ENCODE measurements around the gene NHEJ1.

Gene NHEJ1

DNA sequence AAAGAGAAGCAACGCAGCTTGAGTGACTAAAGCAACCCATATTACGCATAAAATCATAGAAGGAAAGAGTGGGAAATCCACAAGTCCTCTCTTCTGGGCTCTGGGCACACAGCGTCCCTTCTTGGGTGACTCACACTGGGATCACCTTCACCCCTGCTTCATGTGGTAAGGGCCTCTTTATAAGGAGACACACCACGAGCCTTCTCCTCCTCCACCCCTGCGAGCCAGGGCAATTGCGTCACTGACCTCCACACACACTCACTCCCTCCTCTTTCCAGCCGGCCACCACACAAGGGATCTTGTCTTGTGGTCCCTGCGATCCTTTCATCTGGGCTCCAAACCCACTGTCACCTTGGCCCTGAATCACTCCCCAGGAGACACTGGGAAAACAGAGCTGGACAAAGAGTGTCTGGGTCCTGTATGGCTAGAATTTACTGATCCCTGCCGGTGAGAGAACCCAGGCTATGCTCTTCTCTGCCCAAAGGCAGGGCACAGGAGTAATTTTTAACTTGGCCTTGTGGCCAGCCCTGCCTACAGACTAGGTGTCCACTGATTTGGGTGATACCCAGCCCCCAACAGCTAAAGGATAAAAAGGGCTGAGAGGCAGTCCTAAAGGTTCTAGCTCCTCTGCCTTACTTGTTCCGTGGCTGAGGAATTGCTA lies 35.3 kb downstream of the NHEJ1 start:
- DNase-seq, result peak in 1 of 3 donors; percentile 6
- H3K4me3 ChIP-seq (ENCODE audit: control insufficient read depth in 1 of 7, extremely low read depth in 1 of 7, insufficient read depth in 4 of 7, low read depth in 2 of 7, low read length in 6 of 7), result no peak overlapping the region
- ChIA-PET POLR2A (interaction anchor here (0.8 kb wide), 1 partner anchor 9 kb away, joined by 3 read pairs; no protein-coding TSS in a partner anchor), CTCF (interaction anchor here (0.6 to 12.5 kb wide), 4 partner anchors 8 to 60 kb away, joined by 3 to 336 read pairs (median 4); partner anchors contain the start of gene IHH)
- H3K4me1 ChIP-seq (ENCODE audit: control extremely low read depth in 1 of 4, control insufficient read depth in 4 of 4, insufficient read depth in 4 of 4, low read length in 3 of 4), result peaks cover 0 to 24% (median 7%) of the 10 kb centered on the region in 4 experiments
- peaks cover 0 to 5% (median 0%) of the 10 kb centered on the region in 4 experiments for H3K36me3 ChIP-seq (ENCODE audit: control insufficient read depth in 4 of 4, insufficient read depth in 4 of 4, low read length in 3 of 4)
- H3K27me3 ChIP-seq (replicated peaks in 2 of 5; ENCODE audit: control insufficient read depth in 4 of 5, insufficient read depth in 5 of 5, low read length in 4 of 5), result no peaks in the 10 kb centered on the region
- 100% methylated on average over 4 of the region's 10 CpGs for WGBS (ENCODE audit: insufficient coverage)
- no peaks in the 10 kb centered on the region for H3K9me3 ChIP-seq (ENCODE audit: control extremely low read depth in 1 of 5, control insufficient read depth in 4 of 5, insufficient read depth in 2 of 5, low read depth in 1 of 5, low read length in 4 of 5)
- H3K27ac ChIP-seq (ENCODE audit: insufficient read depth in 1 of 2, low read depth in 1 of 2, low read length in 2 of 2, poor library complexity in 1 of 2, severe bottlenecking in 2 of 2), result no peak overlapping the region

DNA sequence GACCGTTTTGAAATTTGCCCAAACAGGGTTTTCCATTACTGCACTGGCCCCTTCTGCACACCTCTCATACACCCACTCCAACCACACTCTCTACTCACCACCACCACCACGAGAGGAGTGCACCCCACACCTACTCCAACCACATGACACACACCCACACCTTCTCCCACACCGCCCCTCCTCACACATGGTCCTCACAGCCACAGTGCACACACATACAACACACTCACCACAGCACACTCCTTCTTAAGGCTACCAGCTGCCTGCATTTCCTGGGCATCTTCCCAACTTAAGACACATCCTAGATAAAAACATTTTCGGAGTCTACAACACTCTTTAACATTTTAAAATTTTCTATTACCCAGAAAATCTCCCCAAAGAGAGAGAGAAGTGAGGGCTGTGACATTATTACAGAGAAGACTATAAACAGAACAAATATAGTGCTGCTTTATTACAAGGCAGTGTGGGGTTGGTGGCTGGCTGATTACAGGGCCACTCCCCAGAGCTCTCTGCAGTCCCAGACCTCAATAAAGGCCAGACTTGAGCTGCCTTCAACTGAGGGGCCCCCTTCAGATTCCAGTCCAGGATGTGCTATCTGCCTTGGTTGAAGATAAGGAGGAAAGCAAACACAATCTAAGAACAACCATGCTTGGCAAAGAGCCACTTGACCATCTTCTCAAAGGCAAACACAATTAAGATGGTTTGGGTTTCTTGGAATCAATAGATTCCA lies 36.1 kb downstream of the NHEJ1 start:
- POLR2A ChIA-PET, result interaction anchor here (0.8 kb wide), 1 partner anchor 9 kb away, joined by 3 read pairs; no protein-coding TSS in a partner anchor
- no peaks in the 10 kb centered on the region for H3K27me3 ChIP-seq (replicated peaks in 2 of 5; ENCODE audit: control insufficient read depth in 4 of 5, insufficient read depth in 5 of 5, low read length in 4 of 5)
- H3K4me1 ChIP-seq (ENCODE audit: control extremely low read depth in 1 of 4, control insufficient read depth in 4 of 4, insufficient read depth in 4 of 4, low read length in 3 of 4), result peaks cover 0 to 24% (median 7%) of the 10 kb centered on the region in 4 experiments
- H3K9me3 ChIP-seq (ENCODE audit: control extremely low read depth in 1 of 5, control insufficient read depth in 4 of 5, insufficient read depth in 2 of 5, low read depth in 1 of 5, low read length in 4 of 5), result no peaks in the 10 kb centered on the region
- DNase-seq, result peak; percentile 3 to 44 (median 25)
- no peak overlapping the region for H3K4me3 ChIP-seq (ENCODE audit: control insufficient read depth in 1 of 7, extremely low read depth in 1 of 7, insufficient read depth in 4 of 7, low read depth in 2 of 7, low read length in 6 of 7)
- CTCF ChIA-PET, result interaction anchor here (0.7 to 12.5 kb wide), 6 partner anchors 9 to 59 kb away, joined by 3 to 336 read pairs (median 4); partner anchors contain the start of gene IHH
- H3K27ac ChIP-seq (ENCODE audit: insufficient read depth in 1 of 2, low read depth in 1 of 2, low read length in 2 of 2, poor library complexity in 1 of 2, severe bottlenecking in 2 of 2), result no peak overlapping the region
- H3K36me3 ChIP-seq (ENCODE audit: control insufficient read depth in 4 of 4, insufficient read depth in 4 of 4, low read length in 3 of 4), result peaks cover 0 to 5% (median 0%) of the 10 kb centered on the region in 4 experiments
- 85% methylated on average over 3 of the region's 4 CpGs for whole genome bisulfite sequencing (ENCODE audit: insufficient coverage)

DNA sequence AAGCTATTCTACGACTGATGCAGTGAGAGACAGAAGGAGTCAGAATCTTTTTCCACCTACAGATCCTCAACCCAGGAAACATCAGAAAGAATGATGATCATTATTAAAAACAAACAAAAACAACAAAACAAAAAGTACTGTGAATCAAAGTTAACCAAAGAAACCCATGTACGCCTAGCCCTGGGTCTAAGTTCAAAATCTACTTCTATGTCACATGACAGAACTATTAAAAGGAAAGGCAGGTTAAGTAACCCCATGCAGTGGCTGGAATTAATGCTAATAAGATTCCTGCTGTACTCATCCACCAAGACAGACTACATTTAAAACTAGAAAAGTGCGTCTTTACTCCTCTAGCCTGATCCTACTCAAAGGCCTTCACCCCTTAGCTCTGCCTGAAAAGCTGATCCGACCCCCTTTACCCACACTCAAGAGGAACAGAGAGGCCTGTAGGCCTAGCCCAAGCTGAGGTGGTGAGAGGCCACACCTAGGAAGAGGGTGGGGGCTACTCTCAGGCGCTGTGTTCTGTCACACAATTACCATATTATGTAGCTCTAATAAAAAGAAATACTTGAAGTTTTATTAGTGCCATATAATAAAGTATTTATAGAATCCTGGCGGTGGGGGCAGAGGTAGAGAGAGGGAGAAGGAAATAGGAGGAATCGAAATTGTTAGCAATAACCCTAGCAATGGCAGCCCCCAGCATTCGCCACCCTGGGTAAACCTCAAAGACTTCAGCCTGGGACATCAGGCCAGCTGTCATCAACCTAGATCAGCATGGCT lies 37.1 kb downstream of the NHEJ1 start:
- Histone ChIP-seq H3K36me3 (ENCODE audit: control insufficient read depth in 4 of 4, insufficient read depth in 4 of 4, low read length in 3 of 4) (peaks cover 0 to 2% (median 0%) of the 10 kb centered on the region in 4 experiments), H3K4me3 (ENCODE audit: control insufficient read depth in 1 of 7, extremely low read depth in 1 of 7, insufficient read depth in 4 of 7, low read depth in 2 of 7, low read length in 6 of 7) (no peak overlapping the region), H3K27me3 (replicated peaks in 2 of 5; ENCODE audit: control insufficient read depth in 4 of 5, insufficient read depth in 5 of 5, low read length in 4 of 5) (no peaks in the 10 kb centered on the region), H3K27ac (ENCODE audit: insufficient read depth in 1 of 2, low read depth in 1 of 2, low read length in 2 of 2, poor library complexity in 1 of 2, severe bottlenecking in 2 of 2) (no peak overlapping the region), H3K9me3 (ENCODE audit: control extremely low read depth in 1 of 5, control insufficient read depth in 4 of 5, insufficient read depth in 2 of 5, low read depth in 1 of 5, low read length in 4 of 5) (no peaks in the 10 kb centered on the region), H3K4me1 (ENCODE audit: control extremely low read depth in 1 of 4, control insufficient read depth in 4 of 4, insufficient read depth in 4 of 4, low read length in 3 of 4) (peaks cover 0 to 22% (median 4%) of the 10 kb centered on the region in 4 experiments)
- CTCF ChIA-PET, result interaction anchor here (1.0 to 12.5 kb wide), 9 partner anchors 15 to 96 kb away, joined by 3 to 336 read pairs (median 3); partner anchors contain the start of gene IHH
- POLR2A ChIA-PET, result no interaction called here
- 100% methylated on average over 3 of the region's 8 CpGs for WGBS (ENCODE audit: insufficient coverage)
- no peak for DNase-seq

DNA sequence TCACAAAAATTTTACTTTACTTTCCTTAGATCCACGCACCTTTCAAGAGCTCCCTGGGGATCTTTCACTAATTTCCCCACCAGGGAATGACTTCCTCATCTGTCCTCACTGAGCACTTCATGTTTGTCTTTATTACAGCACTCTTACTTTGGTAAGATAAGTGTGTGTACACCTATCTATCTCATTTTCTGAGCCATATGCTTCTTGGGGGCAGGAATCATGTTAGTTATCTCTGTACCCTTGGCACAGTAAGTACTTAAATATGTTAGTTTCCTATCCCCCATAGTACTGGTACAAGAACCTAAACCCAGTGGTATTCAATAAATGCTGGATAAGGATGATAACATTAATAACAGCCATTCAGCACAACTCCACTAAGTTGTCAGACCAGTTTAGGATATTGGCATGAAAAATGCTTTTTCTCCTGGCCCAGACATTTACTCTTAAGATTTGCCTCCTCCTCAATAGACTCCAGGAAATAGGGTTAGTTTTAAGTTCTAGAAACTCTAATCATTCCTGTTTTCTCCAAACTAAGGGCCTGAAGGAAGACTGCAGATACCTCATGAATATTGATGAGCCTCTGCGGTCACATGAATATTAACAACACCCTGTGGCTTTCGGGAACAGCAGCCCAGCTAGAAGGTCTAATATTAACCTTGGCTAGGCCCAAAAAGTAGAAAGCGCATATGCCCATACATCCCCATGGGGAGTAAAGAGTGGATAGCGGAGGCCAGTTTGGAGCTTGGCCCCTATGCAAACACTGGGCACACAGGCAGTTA lies 38.2 kb downstream of the NHEJ1 start:
- H3K9me3 ChIP-seq (ENCODE audit: control extremely low read depth in 1 of 5, control insufficient read depth in 4 of 5, insufficient read depth in 2 of 5, low read depth in 1 of 5, low read length in 4 of 5), result no peaks in the 10 kb centered on the region
- H3K27ac ChIP-seq (ENCODE audit: insufficient read depth in 1 of 2, low read depth in 1 of 2, low read length in 2 of 2, poor library complexity in 1 of 2, severe bottlenecking in 2 of 2), result no peak overlapping the region
- H3K4me1 ChIP-seq (ENCODE audit: control extremely low read depth in 1 of 4, control insufficient read depth in 4 of 4, insufficient read depth in 4 of 4, low read length in 3 of 4), result peaks cover 0 to 17% (median 0%) of the 10 kb centered on the region in 4 experiments
- no peak overlapping the region for H3K4me3 ChIP-seq (ENCODE audit: control insufficient read depth in 1 of 7, extremely low read depth in 1 of 7, insufficient read depth in 4 of 7, low read depth in 2 of 7, low read length in 6 of 7)
- ChIA-PET POLR2A (no interaction called here), CTCF (interaction anchor here (0.7 to 12.5 kb wide), 16 partner anchors 10 to 176 kb away, joined by 3 to 336 read pairs (median 4); partner anchors contain the start of gene IHH)
- WGBS (ENCODE audit: insufficient coverage), result 98% methylated on average over 5 of the region's 5 CpGs
- H3K36me3 ChIP-seq (ENCODE audit: control insufficient read depth in 4 of 4, insufficient read depth in 4 of 4, low read length in 3 of 4), result peaks cover 0 to 2% (median 0%) of the 10 kb centered on the region in 4 experiments
- no peak for DNase-seq
- no peaks in the 10 kb centered on the region for H3K27me3 ChIP-seq (replicated peaks in 2 of 5; ENCODE audit: control insufficient read depth in 4 of 5, insufficient read depth in 5 of 5, low read length in 4 of 5)

DNA sequence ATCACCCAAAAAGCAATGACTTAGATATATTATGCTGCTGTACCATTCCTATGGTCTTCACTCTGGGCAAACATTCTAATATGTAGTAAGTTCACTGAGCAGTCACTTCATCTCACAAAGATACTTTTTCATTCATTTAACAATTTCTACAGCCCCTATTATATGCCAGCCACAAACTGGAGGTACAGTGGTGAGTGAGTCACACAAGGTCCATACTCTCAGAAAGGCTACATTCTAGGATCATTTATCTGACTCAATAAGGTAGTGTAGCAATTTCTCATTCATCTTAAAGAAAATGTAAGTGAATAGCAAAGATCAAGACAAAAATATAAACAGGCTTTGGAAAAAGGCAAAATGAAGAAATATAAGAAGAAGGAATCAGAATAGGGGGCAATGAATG lies 40.5 kb downstream of the NHEJ1 start:
- Histone ChIP-seq H3K27me3 (replicated peaks in 2 of 5; ENCODE audit: control insufficient read depth in 4 of 5, insufficient read depth in 5 of 5, low read length in 4 of 5) (no peaks in the 10 kb centered on the region), H3K4me1 (ENCODE audit: control extremely low read depth in 1 of 4, control insufficient read depth in 4 of 4, insufficient read depth in 4 of 4, low read length in 3 of 4) (peaks cover 0 to 11% (median 0%) of the 10 kb centered on the region in 4 experiments), H3K36me3 (ENCODE audit: control insufficient read depth in 4 of 4, insufficient read depth in 4 of 4, low read length in 3 of 4) (peaks cover 0 to 2% (median under 1%) of the 10 kb centered on the region in 4 experiments), H3K27ac (ENCODE audit: insufficient read depth in 1 of 2, low read depth in 1 of 2, low read length in 2 of 2, poor library complexity in 1 of 2, severe bottlenecking in 2 of 2) (no peak overlapping the region), H3K4me3 (ENCODE audit: control insufficient read depth in 1 of 7, extremely low read depth in 1 of 7, insufficient read depth in 4 of 7, low read depth in 2 of 7, low read length in 6 of 7) (no peak overlapping the region), H3K9me3 (ENCODE audit: control extremely low read depth in 1 of 5, control insufficient read depth in 4 of 5, insufficient read depth in 2 of 5, low read depth in 1 of 5, low read length in 4 of 5) (no peaks in the 10 kb centered on the region)
- ChIA-PET POLR2A (no interaction called here), CTCF (interaction anchor here (0.7 to 12.5 kb wide), 26 partner anchors 8 to 180 kb away, joined by 3 to 336 read pairs (median 4); partner anchors contain the start of gene IHH)
- DNase-seq, result no peak

DNA sequence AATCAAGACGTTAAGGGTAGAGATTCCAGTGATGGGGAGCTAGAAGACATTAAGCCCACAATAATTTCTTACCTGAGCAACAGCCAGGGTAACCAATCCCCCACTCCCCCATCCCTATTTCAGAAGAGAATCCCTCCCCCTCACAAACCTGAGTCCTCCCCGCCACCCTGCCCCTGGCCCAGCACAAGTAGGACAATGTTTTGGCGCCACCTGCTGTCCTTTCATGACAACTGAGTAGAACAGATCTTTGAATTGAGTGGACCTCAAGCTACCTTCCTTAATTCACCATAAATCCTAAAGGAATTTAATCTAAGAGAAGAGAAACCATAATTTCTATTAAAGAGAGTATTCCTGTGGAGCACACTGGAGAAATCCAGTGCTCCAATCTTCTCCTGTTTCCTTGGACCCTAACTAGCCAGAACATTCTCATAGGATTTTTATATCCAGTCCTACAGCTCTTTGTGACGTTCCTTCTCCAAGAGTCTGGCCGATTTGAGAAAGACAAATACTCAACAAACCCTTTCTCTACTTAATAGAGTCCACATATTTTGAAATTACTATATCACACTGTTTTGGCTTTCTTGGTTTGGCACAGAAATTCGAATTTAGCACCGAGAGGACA lies 41.1 kb downstream of the NHEJ1 start:
- Histone ChIP-seq H3K36me3 (ENCODE audit: control insufficient read depth in 4 of 4, insufficient read depth in 4 of 4, low read length in 3 of 4) (peaks cover 0 to 2% (median under 1%) of the 10 kb centered on the region in 4 experiments), H3K9me3 (ENCODE audit: control extremely low read depth in 1 of 5, control insufficient read depth in 4 of 5, insufficient read depth in 2 of 5, low read depth in 1 of 5, low read length in 4 of 5) (no peaks in the 10 kb centered on the region), H3K4me3 (ENCODE audit: control insufficient read depth in 1 of 7, extremely low read depth in 1 of 7, insufficient read depth in 4 of 7, low read depth in 2 of 7, low read length in 6 of 7) (no peak overlapping the region), H3K4me1 (ENCODE audit: control extremely low read depth in 1 of 4, control insufficient read depth in 4 of 4, insufficient read depth in 4 of 4, low read length in 3 of 4) (peaks cover 0 to 11% (median 0%) of the 10 kb centered on the region in 4 experiments), H3K27ac (ENCODE audit: insufficient read depth in 1 of 2, low read depth in 1 of 2, low read length in 2 of 2, poor library complexity in 1 of 2, severe bottlenecking in 2 of 2) (no peak overlapping the region), H3K27me3 (replicated peaks in 2 of 5; ENCODE audit: control insufficient read depth in 4 of 5, insufficient read depth in 5 of 5, low read length in 4 of 5) (no peaks in the 10 kb centered on the region)
- 66% methylated on average over 4 of the region's 7 CpGs for WGBS (ENCODE audit: insufficient coverage)
- peak; percentile 49 to 68 (median 61) for DNase-seq
- POLR2A ChIA-PET, result interaction anchor here (0.6 kb wide), 1 partner anchor 34 kb away, joined by 3 read pairs; no protein-coding TSS in a partner anchor
- CTCF ChIA-PET, result interaction anchor here (0.6 to 12.5 kb wide), 32 partner anchors 9 to 180 kb away, joined by 3 to 336 read pairs (median 4); partner anchors contain the start of gene IHH

Data from common myeloid progenitor, CD34-positive (primary cell).